ENCODE data around the gene ZNF417.

DNA sequence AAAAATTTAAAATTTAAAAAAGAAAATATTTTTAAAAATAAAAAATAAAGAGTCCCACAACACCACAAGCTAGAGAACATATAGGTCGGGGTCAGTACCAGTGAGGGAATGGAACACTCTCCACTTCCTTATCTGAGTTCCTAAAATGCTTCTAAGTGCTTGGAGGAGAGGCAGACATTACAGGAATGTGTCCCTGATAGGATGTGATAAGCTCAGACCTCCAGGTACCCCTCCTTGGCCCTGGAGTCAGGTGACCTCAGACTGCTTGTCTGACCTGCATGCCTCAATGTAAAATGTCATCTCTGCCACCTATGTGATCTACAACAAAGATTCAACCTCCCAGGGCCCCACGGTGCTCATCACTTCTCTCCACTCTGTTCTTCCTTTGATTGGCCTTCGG is 30.3 kb downstream of the ZNF417 start:
- TF ChIP-seq CTCF (IDR thresholded peaks at IDR 0.05) (no peak), POLR2AphosphoS5 (IDR thresholded peaks at IDR 0.05; ENCODE audit: low read depth, low read length) (no peak), SIN3A (IDR thresholded peaks at IDR 0.05; ENCODE audit: borderline replicate concordance, insufficient read depth, low read depth, low read length) (no peak)

All from Panc1 (cell line).